ENCODE data around the gene PPP2R2C. TPM values are rescaled to one million over a fixed set of nuclear protein-coding genes. Genes with fewer than 3 reads are reported as not detected.

The PPP2R2C gene
- total and polyA plus RNA-seq, 2 experiments from 2014 or later = 1.3 to 9.2 TPM

GRCh38 chr4:6322067-6322760, 150.2 kb downstream of the PPP2R2C start:
- ATAC-seq = no peak
- Histone ChIP-seq H3K27me3 (ENCODE audit: insufficient read depth) (no peaks in the 10 kb centered on the region), H3K27ac (ENCODE audit: low read depth) (no peak overlapping the region), H3K9me2 (ENCODE audit: insufficient read depth) (no peaks in the 10 kb centered on the region), H4K20me1 (replicated peaks; ENCODE audit: insufficient read depth) (no peaks in the 10 kb centered on the region), H3K4me3 (no peak overlapping the region), H3K4me2 (no peak overlapping the region), H3F3A (replicated peaks; ENCODE audit: low read depth) (no peaks in the 10 kb centered on the region), H2AFZ (no peak overlapping the region), H3K4me1 (ENCODE audit: insufficient read depth) (no peaks in the 10 kb centered on the region), H3K36me3 (ENCODE audit: insufficient read depth) (no peaks in the 10 kb centered on the region), H3K79me2 (replicated peaks; ENCODE audit: insufficient read depth) (no peaks in the 10 kb centered on the region)
- TF ChIP-seq ZNF114 (CRISPR knock-in tag; IDR thresholded peaks at IDR 0.05) (no peak), CREB1 (CRISPR knock-in tag; IDR thresholded peaks at IDR 0.05; ENCODE audit: low read depth) (no peak), EZH2phosphoT487 (IDR thresholded peaks at IDR 0.05; ENCODE audit: unreplicated experiment) (no peak), STAT1 (IDR thresholded peaks at IDR 0.05; ENCODE audit: unreplicated experiment) (no peak), ZNF462 (CRISPR knock-in tag; IDR thresholded peaks at IDR 0.05) (no peak), EZH2 (IDR thresholded peaks at IDR 0.05; ENCODE audit: low read depth, unreplicated experiment) (no peak), ZNF331 (CRISPR knock-in tag; IDR thresholded peaks at IDR 0.05; ENCODE audit: low read depth) (no peak), POLR2AphosphoS5 (IDR thresholded peaks at IDR 0.05; ENCODE audit: low read depth) (no peak)
- Mint-ChIP-seq H3K27ac (no peak overlapping the region), H3K27me3 (ENCODE audit: insufficient read depth, low read depth, poor library complexity) (peaks cover 14% of the 10 kb centered on the region), H3K36me3 (ENCODE audit: low read depth) (no peaks in the 10 kb centered on the region), H3K9me3 (peaks cover 5% of the 10 kb centered on the region; the same call in 2 of the 3 replicates), H3K4me1 (peaks cover 4% of the 10 kb centered on the region; the same call in 2 of the 3 replicates), H3K4me3 (no peak overlapping the region)
- no peak for DNase-seq (ENCODE audit: low spot score)

Data from GM23338 (cell line).